ENCODE results near the gene ALAS1.

DNA sequence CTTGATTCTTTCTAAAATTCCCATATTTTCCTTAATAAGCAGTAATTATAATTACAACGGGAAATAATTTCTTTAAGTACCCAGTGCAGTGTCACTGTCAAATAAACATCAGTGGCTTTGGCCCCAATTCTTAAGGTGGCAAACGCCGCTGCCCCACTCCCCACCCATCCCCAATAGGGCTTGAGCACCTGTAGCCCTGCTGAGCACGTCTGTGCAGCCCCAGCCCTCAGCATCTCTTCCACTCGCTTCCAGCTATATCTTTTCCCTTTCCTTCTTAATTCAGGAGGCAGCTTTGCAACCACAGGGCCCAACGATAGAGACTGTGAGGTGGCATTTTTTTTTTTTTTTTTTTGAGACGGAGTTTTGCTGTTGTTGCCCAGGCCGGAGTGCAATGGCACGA is 56.6 kb downstream of the ALAS1 start:
- no peak for TF ChIP-seq POLR2AphosphoS5 (IDR thresholded peaks at IDR 0.05)
- TF ChIP-seq, protein P1, sequence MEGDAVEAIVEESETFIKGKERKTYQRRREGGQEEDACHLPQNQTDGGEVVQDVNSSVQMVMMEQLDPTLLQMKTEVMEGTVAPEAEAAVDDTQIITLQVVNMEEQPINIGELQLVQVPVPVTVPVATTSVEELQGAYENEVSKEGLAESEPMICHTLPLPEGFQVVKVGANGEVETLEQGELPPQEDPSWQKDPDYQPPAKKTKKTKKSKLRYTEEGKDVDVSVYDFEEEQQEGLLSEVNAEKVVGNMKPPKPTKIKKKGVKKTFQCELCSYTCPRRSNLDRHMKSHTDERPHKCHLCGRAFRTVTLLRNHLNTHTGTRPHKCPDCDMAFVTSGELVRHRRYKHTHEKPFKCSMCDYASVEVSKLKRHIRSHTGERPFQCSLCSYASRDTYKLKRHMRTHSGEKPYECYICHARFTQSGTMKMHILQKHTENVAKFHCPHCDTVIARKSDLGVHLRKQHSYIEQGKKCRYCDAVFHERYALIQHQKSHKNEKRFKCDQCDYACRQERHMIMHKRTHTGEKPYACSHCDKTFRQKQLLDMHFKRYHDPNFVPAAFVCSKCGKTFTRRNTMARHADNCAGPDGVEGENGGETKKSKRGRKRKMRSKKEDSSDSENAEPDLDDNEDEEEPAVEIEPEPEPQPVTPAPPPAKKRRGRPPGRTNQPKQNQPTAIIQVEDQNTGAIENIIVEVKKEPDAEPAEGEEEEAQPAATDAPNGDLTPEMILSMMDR (IDR thresholded peaks at IDR 0.05) = no peak
- TF ChIP-seq POLR2A (IDR thresholded peaks at IDR 0.05; ENCODE audit: low read depth) = no peak
- no peak for TF ChIP-seq EP300 (IDR thresholded peaks at IDR 0.05)

All from esophagus muscularis mucosa (tissue), 4 donors.